ENCODE data around the gene HOXB5.

HOXB5 gene

DNA sequence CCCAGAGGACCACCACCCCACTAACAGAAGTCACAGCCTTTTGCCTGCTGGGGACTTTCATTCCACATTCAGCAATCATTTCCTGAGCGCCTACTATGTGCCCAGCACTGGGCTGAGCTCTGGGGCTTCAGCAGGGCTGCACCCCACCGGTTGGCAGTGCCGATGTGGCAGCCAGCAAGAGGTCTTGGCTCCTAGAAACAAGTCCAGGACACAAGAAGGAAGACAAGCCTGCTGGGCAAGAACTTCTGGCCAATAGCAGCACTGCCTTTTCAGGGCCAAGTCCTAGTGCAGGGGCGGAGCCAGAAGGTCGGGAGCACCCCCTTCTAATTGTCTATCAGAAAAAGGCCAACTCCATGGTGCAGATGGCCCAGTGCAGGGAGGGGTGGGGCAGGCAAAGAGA lies 45.6 kb upstream of the HOXB5 start:
- no peak for DNase-seq (ENCODE audit: extremely low read depth, low read depth)
- no peak overlapping the region for H3K4me3 ChIP-seq (replicated peaks; ENCODE audit: low read depth, low read length)
- TF ChIP-seq, protein P1, sequence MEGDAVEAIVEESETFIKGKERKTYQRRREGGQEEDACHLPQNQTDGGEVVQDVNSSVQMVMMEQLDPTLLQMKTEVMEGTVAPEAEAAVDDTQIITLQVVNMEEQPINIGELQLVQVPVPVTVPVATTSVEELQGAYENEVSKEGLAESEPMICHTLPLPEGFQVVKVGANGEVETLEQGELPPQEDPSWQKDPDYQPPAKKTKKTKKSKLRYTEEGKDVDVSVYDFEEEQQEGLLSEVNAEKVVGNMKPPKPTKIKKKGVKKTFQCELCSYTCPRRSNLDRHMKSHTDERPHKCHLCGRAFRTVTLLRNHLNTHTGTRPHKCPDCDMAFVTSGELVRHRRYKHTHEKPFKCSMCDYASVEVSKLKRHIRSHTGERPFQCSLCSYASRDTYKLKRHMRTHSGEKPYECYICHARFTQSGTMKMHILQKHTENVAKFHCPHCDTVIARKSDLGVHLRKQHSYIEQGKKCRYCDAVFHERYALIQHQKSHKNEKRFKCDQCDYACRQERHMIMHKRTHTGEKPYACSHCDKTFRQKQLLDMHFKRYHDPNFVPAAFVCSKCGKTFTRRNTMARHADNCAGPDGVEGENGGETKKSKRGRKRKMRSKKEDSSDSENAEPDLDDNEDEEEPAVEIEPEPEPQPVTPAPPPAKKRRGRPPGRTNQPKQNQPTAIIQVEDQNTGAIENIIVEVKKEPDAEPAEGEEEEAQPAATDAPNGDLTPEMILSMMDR (IDR thresholded peaks at IDR 0.05; ENCODE audit: low read depth, low read length, missing control alignments): no peak

DNA sequence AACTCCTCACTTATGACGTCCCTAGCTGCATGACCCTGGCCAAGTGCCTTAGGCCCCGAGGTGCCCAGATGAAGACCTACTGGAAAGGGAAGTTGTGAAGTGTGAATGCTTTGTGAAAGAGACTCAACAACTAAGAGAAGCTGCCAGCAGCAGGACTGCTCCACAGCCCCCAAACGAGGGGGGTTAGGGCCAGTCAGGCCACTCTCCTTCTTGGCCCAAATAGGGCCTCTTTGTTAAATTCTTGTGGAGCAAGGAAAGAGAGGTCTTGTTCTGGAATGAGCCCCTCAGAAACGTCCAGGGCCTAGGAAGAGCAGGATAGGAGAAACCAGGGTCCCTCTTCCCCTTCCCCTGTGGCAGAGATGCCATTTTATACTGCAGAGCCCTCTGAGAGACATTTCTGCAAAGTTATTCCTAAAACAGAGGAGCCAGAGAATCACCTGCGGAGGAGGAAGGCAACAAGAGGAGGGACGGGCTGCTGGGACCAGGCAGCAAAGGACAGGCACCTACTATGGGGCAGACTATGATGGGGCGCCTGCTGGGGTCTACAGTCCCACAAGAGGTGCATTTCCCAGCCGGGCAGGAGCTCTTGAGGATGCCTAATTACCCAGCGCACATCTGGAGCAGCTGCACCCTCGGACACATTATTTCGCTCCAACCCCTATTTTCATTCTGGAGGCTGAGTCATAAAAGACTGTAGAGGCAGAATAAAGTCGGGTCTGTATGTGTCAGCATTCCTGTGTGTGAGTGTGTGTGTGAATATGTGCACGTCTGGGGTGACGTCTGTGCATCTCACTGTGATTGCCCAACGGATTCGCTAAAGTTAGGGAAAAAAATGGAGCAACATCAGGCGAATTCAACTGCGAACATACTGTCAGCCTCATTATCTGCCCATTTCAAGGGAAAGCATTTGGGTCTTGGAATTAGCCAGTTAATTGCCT lies 44.0 kb upstream of the HOXB5 start:
- peak; percentile 6 for DNase-seq (ENCODE audit: extremely low read depth, low read depth)
- TF ChIP-seq, protein P1 (IDR thresholded peaks at IDR 0.05; ENCODE audit: low read depth, low read length, missing control alignments): no peak
- H3K4me3 ChIP-seq (replicated peaks; ENCODE audit: low read depth, low read length): no peak overlapping the region

DNA sequence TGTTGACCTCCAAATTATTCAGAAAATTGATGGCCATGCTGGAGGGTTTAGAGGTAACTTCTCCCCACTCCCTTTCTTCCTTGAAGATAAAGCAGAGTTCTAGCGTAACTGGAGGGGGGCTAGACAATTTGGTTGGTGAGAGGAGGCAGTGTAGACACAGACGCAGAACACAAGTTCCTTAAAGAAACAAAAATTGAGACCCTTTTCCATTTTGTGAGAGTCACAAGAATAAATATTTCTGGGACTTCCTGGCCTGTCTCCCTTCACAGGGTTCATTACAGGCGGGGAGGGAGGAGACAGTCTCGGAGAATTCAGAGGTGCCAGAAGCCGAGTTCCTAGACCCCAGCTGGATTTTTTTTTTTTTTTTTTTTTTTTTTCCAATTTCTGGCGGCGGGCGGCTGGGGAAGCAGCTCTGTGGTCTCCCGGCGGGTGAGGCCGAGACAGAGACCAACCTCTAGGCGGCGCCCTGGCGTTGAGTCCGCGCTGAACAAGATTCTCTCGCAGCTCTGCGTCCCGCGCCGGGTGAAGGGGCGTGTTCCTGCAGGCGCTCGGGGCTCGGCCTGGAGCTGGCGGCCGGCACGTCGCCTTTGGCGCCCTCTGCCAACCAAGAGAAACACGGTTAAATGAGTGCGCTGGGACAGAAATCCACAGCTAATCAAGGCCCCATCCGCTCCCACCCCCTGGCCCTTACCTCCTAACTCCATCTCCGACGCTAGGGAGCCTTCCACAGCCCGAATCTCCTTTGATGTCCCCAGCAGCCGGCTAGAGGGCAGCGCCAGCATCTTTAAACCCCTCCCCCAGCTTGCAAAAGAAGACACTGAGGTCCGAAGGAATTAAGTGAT lies 42.8 kb upstream of the HOXB5 start:
- peak; percentile 33 for DNase-seq (ENCODE audit: extremely low read depth, low read depth)
- no peak overlapping the region for H3K4me3 ChIP-seq (replicated peaks; ENCODE audit: low read depth, low read length)
- TF ChIP-seq, protein P1 (IDR thresholded peaks at IDR 0.05; ENCODE audit: low read depth, low read length, missing control alignments): peak; percentile 63

- no peak for DNase-seq (ENCODE audit: extremely low read depth, low read depth)
- TF ChIP-seq, protein P1 (IDR thresholded peaks at IDR 0.05; ENCODE audit: low read depth, low read length, missing control alignments): no peak
- no peak overlapping the region for H3K4me3 ChIP-seq (replicated peaks; ENCODE audit: low read depth, low read length)
Measured at GRCh38 chr17:48634493-48635208, 41.1 kb upstream of the HOXB5 start.

GRCh38 chr17:48633266-48633677 lies 39.7 kb upstream of the HOXB5 start:
- TF ChIP-seq, protein P1 (IDR thresholded peaks at IDR 0.05; ENCODE audit: low read depth, low read length, missing control alignments): no peak
- H3K4me3 ChIP-seq (replicated peaks; ENCODE audit: low read depth, low read length): no peak overlapping the region
- DNase-seq (ENCODE audit: extremely low read depth, low read depth): no peak

GRCh38 chr17:48632579-48633265 lies 39.1 kb upstream of the HOXB5 start:
- H3K4me3 ChIP-seq (replicated peaks; ENCODE audit: low read depth, low read length): no peak overlapping the region
- DNase-seq (ENCODE audit: extremely low read depth, low read depth): no peak
- TF ChIP-seq, protein P1 (IDR thresholded peaks at IDR 0.05; ENCODE audit: low read depth, low read length, missing control alignments): no peak
